Inferior parietal cortex (tissue), 1 donor: ENCODE results near the gene TMEM109.

Experiments used
- DNase-seq: peaks from one replicate; pipeline ENCODE4 v3.0.0-alpha.2; 2016; ENCODE audit errors: extremely low spot score

TMEM109 gene

GRCh38 chr11:60942219-60942618 is 28.3 kb downstream of the TMEM109 start:
- no peak for DNase-seq

GRCh38 chr11:60942970-60943565 is 29.1 kb downstream of the TMEM109 start:
- no peak for DNase-seq

- DNase-seq: no peak
These were observed 30.7 kb downstream of the TMEM109 start for GRCh38 chr11:60944490-60945294.

GRCh38 chr11:60945295-60945667 is 31.3 kb downstream of the TMEM109 start:
- no peak for DNase-seq

GRCh38 chr11:60946601-60947264 is 32.8 kb downstream of the TMEM109 start:
- DNase-seq: no peak

- no peak for DNase-seq
These were observed 33.7 kb downstream of the TMEM109 start for GRCh38 chr11:60947700-60948099.

GRCh38 chr11:60948250-60948649 is 34.3 kb downstream of the TMEM109 start:
- no peak for DNase-seq

GRCh38 chr11:60950024-60950423 is 36.1 kb downstream of the TMEM109 start:
- no peak for DNase-seq

- no peak for DNase-seq
These were observed 37.1 kb downstream of the TMEM109 start for GRCh38 chr11:60950933-60951605.

- no peak for DNase-seq
These were observed 37.6 kb downstream of the TMEM109 start for GRCh38 chr11:60951606-60951903.

GRCh38 chr11:60951904-60952741 is 38.2 kb downstream of the TMEM109 start, which contains the start of gene SLC15A3:
SLC15A3 (minus strand) TSS chr11:60952176; CDS start chr11:60951551, 625 bp downstream.
- no peak for DNase-seq

- DNase-seq: no peak
These were observed 38.8 kb downstream of the TMEM109 start for GRCh38 chr11:60952742-60953170.

- no peak for DNase-seq
These were observed 39.8 kb downstream of the TMEM109 start for GRCh38 chr11:60953781-60954180.

GRCh38 chr11:60954421-60954820 is 40.5 kb downstream of the TMEM109 start:
- DNase-seq: no peak

GRCh38 chr11:60955571-60955970 is 41.6 kb downstream of the TMEM109 start:
- no peak for DNase-seq

GRCh38 chr11:60957188-60957587 is 43.2 kb downstream of the TMEM109 start:
- DNase-seq: no peak

GRCh38 chr11:60959431-60959830 is 45.5 kb downstream of the TMEM109 start:
- DNase-seq: no peak

GRCh38 chr11:60960405-60960804 is 46.4 kb downstream of the TMEM109 start:
- no peak for DNase-seq

- no peak for DNase-seq
These were observed 50.8 kb downstream of the TMEM109 start for GRCh38 chr11:60964801-60965200.

- DNase-seq: no peak
These were observed 52.9 kb downstream of the TMEM109 start for GRCh38 chr11:60966890-60967289.

GRCh38 chr11:60968223-60968622 is 54.3 kb downstream of the TMEM109 start:
- no peak for DNase-seq
